ENCODE measurements around the gene EFNA1. TPM values are rescaled to one million over a fixed set of nuclear protein-coding genes. Genes with fewer than 3 reads are reported as not detected.

EFNA1 gene
- polyA plus RNA-seq, 3 donors: 30.3 to 56.9 (median 32.9) TPM

DNA sequence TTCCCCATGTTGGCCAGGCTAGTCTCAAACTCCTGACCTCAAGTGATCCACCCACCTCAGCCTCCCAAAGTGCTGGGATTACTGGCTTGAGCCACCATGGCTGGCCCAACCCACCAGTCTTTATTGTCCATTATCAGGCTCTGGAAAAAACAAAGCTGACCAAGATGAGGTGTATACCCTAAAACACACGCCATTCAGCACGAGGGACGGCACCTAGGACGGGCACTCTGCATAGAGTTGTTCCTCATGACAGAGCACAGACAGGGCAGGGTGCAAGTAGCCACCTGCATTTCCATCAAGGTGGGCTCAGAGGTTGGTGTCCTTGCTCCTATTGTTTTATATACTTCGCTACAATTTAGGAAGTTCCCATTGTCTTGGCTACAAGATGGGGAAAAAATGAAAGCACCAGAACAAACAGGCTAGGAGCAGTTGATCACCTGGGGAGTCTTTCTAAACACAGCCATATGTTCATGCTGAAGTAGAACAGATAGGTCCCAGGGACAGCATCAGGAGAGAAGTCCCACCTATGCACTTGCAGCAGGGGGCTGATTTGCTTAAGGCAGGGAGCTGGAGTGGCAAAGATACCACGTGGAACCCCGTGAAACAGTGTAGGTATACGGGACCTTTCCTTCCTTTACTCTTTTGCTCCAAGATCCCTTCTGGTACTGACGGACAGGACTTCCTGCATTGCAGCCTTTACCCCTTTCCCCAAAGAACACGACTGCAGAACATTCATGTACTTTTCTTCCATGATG is 41.0 kb downstream of the EFNA1 start:
- 74 to 86% (median 84%) methylated on average over 10 of the region's 10 CpGs for WGBS, 3 donors
- no peak overlapping the region for H3K27ac ChIP-seq (ENCODE audit: low read depth, low read length)

DNA sequence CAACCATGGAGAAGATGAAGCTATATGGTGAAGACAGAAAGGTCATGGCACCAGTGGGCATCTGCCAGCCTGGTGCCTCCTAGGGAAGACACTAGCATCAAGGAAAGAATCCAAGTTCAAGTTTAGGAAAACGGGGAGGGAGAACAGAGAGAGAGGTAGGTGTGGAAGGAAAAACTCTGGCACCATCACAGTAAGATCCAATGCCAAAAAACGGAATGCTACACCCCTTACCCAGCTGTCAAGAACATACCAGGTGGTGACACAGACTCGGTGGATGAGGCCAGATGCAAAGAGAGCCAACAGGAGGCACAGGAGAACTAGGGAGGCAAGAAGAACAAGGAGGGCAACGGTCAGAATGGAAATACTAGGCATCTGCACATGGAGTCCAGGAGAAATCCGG is 41.9 kb downstream of the EFNA1 start:
- 71 to 81% (median 76%) methylated on average over 5 of the region's 5 CpGs for WGBS, 3 donors
- no peak overlapping the region for H3K27ac ChIP-seq (ENCODE audit: low read depth, low read length)

DNA sequence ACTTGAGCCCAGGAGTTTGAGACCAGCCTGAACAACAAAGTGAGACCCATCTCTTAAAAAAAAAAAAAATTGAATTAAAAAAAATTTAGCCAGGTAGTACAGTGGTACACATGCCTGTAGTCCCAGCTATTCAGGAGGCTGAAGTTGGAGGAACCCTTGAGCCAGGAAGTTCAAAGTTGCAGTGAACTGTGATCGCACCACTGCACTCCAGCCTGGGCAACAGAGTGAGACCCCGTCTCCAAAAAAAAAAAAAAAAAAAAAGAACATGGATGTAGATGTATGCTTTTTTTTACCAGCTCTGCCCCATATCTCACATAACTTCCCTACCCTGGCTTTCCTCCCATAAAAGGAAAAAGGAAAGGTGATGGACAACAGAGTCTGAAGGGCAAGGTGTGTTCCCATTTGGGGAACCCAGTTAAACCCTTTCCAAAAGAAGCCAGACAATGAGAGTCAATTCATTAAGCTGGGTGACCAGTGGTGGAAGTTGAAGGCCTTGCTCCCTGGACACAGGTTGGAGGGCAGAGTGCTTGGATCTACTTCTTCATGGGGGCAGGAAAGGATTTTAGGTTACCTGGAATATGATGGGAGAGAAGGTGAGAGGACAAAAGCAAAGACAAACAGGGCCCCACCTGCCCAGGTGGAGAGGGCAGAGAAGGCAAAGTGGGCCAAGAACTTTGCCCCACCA is 42.6 kb downstream of the EFNA1 start:
- 95 to 100% (median 100%) methylated on average over 1 to 2 of the region's 2 CpGs for WGBS, 3 donors
- H3K27ac ChIP-seq (ENCODE audit: low read depth, low read length): no peak overlapping the region

DNA sequence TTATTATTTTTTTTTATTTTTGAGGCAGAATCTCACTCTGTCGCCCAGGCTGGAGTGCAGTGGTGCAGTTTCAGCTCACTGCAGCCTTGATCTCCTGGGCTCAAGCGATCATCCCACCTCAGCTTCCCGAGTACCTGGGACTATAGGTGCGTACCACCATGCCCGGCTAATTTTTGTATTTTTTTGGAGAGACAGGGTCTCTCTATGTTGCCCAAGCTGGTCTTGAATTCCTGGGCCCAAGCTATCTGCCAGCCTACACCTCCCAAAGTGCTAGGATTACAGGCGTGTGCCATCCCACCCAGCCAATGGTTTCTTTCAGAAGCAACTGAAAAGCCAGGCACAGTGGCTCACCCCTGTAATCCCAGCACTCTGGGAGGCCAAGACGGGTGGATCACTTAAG is 43.1 kb downstream of the EFNA1 start:
- no peak overlapping the region for H3K27ac ChIP-seq (ENCODE audit: low read depth, low read length)
- 89 to 92% (median 90%) methylated on average over 7 of the region's 7 CpGs for WGBS, 3 donors

DNA sequence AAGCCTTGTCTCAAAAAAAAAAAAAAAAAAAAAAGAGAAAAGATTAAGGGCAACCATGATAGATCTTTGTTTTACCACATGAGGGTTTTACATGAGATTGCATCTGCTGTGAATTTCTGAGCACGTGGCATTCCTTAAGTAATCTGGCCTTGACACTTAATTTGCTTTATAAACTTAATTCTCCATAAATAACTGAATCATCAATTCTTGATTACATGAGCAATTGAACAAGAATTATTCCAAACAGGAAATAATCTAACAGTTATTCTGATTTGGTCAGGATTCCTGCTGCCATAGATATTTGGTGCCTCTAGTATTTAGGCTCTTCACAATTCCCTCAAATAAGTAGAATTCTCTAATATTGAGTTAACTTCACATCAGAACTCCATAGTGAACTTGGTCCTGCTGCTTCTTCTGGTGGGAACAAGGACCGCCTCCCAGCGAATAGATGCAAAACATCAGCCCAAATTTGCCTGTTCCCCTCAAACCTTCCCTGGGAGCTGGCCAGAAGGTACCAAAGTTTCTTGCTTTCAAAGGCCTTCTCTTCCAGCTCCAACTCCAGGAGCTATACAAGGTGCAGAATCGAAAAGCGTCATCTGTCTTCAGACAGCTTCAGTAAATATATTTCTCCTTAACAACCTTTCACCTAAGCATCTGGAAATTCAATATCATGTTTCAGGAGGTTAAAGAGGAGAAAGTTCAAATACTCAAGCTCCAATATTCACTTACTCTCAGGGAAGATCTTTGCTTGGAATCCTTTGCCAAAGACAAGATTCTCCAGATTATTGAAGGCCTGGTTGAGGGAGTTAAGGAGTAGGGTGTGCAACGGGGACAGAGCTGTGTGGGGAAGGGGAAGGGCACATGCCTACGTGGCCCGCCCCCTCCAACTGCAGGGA is 44.4 kb downstream of the EFNA1 start:
- no peak overlapping the region for H3K27ac ChIP-seq (ENCODE audit: low read depth, low read length)
- WGBS, 3 donors: 31 to 42% (median 41%) methylated on average over 8 of the region's 8 CpGs

DNA sequence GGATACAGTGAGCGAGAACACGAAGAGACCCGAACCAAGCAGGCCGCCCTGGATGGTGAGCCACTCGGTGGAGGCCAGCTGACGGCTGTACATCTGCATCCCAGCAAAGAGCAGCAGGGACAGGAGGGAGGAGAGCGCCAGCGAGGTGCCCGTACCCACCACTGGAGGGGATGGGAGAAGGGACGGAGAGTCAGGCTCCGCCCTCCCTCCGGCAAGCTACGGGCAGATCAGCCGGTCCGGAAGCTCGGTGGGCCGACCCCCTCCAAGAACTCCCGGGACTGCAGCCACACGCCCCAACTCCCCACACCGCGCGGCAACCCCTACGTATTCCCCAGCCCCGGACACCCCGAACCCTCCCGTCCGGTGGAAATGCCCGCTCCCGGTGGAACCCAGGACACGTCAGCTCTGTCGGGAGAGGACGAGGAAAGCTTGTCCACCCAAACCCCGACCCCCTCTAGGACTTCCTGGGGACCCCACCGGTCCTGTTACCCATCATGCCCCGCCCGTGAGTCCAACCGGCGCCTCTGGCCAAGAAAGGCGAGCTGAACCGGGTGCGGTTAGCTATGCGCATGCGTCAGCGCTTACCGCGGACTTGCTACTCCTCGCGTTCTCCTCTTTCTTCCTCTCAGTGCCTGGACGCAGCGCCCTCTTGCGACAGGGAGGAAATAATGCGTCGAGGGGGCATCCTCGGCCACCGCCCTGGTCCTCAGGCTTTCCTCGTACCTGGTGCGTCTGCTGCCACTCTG is 45.2 kb downstream of the EFNA1 start, which contains the start of gene KRTCAP2:
Gene KRTCAP2 (minus strand): TSS at position 573 of the 746 bp plus-strand sequence. CDS start 80 bp downstream, at position 493.
- H3K27ac ChIP-seq (ENCODE audit: low read depth, low read length): peak within 1 kb of the TSS; percentile 34
- WGBS, 3 donors: 0 to 1% (median 0%) methylated on average over 54 to 57 of the region's 57 CpGs

DNA sequence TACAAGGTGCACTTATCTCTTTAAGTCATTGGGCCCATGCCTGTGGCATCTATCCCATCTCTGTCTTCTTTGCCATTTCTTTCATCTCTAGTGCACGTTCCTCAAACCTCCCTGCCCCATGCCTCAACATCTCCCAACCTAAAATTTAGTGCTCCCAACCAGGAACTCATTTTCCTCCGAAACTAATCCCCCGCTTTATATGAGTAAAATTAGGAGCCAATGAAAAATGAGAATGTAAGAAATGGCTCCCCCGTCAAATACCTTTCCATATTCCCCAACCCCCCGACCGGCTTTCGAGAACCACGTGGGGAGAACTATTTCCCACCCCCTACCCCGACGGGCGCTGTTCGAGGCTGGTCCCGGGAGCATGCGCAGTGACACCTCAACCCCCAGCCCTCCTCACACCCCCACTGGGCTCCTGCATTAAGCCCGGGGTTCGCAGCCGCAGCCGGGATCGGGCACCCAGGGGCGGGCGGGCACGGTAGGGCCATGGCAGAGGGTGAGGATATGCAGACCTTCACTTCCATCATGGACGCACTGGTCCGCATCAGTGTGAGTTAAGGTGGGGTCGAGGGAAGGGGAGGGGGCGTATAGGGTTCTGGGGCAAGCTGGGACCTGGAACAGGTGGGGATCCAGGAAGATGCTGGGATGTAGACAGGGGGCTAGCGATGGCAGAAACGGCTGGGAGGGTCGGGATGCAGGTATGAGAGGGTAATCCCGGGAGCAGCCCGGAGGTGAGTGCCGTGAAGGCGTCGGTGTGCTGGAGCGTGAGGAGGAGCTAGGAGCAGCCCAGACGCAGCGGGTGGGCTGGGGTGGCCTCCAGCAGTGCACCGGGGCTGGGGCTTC is 46.0 kb downstream of the EFNA1 start, which contains the start of gene TRIM46:
Gene TRIM46 (plus strand): TSS at position 372 of the 846 bp plus-strand sequence. CDS start 118 bp downstream, at position 490.
- peak within 1 kb of the TSS; percentile 34 for H3K27ac ChIP-seq (ENCODE audit: low read depth, low read length)
- WGBS, 3 donors: 2 to 4% (median 4%) methylated on average over 36 to 38 of the region's 38 CpGs

DNA sequence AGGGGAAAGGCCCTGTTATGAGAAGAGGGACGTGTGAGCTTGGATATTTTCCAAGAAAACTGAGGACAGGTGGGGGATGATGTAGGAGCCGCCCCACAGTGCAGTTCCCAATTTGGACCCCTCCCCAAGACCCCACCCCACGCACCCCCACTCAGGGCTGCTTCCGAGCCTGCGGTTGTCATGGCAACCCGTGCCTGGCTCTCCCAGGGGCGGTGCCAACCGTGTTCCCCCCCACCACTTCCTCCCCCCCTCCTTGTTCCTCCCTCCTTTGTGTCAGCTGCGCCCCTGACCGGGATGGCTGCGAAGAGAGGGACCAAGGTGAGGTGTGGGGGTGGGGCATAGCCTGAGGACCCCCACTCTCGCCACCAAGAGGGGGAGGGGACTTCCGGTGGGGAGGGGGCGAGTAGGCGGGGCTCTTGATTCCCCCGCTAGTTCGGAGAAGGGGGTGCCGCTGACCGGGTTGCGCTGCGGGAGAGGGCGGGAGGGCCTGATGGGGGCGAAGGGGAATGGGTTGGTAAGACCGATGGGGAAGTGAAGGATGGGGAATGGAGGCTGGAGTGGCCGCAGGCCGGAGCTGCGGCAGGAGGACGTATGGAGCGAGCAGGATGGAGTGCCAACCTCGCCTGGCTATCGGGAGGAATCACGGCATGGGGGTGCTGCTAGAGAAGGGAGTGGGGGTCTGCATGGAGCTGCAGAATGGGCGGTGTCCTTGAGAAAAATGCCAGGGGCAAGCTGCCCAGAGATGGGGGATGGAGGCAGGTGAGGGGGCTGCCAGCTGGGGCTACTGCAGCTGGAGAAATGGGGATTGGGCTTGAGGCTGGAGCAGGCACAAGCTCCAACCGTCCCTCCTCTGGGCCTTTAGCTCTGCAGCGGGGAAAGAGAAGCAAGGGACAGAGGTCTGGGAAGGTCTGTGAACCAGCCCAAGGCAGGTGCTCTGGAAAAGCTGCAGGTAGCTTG is 46.9 kb downstream of the EFNA1 start:
- no peak overlapping the region for H3K27ac ChIP-seq (ENCODE audit: low read depth, low read length)
- WGBS, 3 donors: 10 to 17% (median 14%) methylated on average over 28 to 35 of the region's 35 CpGs

DNA sequence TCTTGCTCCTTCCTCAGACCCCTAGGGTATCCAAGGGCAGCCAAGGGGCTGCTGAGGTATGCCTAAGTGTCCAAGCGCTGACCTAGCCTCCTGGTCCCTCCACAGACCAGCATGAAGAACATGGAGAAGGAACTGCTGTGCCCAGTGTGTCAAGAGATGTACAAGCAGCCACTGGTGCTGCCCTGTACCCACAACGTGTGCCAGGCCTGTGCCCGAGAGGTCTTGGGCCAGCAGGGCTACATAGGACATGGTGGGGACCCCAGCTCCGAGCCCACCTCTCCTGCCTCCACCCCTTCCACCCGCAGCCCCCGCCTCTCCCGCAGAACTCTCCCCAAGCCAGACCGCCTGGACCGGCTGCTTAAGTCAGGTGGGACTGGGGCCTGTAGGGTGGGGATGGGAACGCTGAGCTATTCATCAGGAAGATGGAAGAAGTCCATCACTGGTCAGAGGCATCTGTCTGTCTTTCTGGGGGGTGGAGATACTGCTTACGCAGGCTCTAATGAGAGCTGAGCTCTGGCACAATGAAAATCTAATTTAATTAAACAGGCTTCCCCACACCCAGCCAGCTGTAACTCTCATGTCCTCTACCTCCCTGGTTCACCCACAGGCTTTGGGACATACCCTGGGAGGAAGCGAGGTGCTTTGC is 47.7 kb downstream of the EFNA1 start:
- WGBS, 3 donors: 88 to 91% (median 89%) methylated on average over 11 to 12 of the region's 12 CpGs
- H3K27ac ChIP-seq (ENCODE audit: low read depth, low read length): no peak overlapping the region

DNA sequence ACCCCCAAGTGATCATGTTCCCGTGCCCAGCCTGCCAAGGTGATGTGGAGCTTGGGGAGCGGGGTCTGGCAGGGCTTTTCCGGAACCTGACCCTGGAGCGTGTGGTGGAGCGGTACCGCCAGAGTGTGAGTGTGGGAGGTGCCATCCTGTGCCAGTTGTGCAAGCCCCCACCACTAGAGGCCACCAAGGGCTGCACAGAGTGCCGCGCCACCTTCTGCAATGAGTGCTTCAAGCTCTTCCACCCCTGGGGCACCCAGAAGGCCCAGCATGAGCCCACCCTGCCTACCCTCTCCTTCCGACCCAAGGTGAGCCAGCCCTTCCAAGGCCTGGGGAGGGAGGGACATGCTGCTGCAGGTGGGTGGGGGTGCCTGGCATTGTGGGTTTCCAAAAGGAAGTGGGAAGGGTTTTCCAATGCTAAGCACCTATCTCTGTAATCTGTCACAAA is 48.3 kb downstream of the EFNA1 start:
- no peak overlapping the region for H3K27ac ChIP-seq (ENCODE audit: low read depth, low read length)
- 57 to 76% (median 74%) methylated on average over 9 of the region's 9 CpGs for WGBS, 3 donors

DNA sequence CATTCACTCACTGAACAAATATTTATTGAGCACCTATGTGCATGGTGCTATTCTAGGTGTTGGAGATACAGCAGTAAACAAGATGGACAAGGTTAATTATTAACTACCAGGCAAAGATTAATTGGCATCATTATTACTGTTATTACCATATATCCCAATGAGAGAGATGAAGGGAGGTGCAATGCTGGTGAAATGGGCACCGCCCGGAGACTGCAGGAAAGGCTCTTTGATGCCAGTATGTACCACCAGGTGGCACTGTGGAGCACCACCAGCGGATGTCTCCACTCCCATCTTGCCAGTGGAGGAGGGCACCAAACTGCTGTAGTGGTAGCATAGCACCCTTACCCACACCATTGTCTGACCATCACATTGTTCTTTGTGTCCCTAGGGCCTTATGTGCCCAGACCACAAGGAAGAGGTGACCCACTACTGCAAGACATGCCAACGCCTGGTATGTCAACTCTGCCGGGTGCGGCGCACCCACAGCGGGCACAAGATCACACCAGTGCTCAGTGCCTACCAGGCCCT is 48.9 kb downstream of the EFNA1 start:
- no peak overlapping the region for H3K27ac ChIP-seq (ENCODE audit: low read depth, low read length)
- 59 to 63% (median 61%) methylated on average over 8 of the region's 8 CpGs for WGBS, 3 donors

DNA sequence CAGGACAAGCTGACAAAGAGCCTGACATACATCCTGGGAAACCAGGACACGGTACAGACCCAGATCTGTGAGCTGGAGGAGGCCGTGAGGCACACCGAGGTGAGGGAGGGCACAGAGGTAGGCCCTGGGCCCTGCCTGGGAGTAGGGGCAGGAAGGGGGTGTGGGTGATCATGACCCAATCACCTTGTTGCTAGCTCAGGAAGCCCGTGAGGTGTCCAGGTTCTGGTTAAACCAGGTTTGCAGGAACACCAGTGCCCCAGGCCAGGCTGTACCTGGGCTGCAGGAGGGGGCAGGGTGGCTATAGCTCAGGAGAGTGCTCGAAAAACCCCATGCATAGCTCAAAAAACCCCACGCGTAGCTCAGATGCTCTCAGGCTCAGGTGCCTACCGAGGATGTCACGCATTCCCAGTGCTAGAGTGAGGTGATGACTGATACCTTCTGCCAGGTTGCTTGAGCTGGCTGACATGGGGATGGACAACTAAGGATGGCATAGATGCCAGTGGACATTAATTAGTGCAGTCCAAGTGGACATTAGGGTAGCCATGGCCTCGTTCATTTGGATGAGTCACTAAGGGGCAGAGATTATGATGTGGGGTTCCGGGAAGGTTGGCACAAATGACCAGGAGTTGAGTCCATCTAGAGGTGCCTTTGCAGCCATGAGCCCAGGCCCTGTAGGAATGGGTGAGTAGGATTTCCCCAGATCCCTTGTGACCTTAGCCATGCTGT is 49.7 kb downstream of the EFNA1 start:
- no peak overlapping the region for H3K27ac ChIP-seq (ENCODE audit: low read depth, low read length)

DNA sequence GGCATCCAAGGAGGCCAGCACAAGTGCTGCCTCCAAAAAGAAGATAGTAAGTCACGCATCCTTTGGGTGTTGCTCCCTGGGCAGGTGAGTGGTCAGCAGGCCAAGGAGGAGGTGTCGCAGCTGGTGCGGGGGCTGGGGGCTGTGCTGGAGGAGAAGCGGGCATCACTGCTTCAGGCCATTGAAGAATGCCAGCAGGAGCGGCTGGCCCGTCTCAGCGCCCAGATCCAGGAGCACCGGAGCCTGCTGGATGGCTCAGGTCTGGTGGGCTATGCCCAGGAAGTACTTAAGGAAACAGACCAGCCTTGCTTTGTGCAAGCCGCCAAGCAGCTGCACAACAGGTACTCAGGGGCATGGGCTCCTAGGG is 50.2 kb downstream of the EFNA1 start:
- H3K27ac ChIP-seq (ENCODE audit: low read depth, low read length): no peak overlapping the region
- 94 to 98% (median 96%) methylated on average over 9 of the region's 9 CpGs for WGBS, 3 donors

More for the DNA sequence above, 49.7 kb downstream of the EFNA1 start:
- 65 to 81% (median 75%) methylated on average over 11 of the region's 11 CpGs for WGBS, 3 donors

DNA sequence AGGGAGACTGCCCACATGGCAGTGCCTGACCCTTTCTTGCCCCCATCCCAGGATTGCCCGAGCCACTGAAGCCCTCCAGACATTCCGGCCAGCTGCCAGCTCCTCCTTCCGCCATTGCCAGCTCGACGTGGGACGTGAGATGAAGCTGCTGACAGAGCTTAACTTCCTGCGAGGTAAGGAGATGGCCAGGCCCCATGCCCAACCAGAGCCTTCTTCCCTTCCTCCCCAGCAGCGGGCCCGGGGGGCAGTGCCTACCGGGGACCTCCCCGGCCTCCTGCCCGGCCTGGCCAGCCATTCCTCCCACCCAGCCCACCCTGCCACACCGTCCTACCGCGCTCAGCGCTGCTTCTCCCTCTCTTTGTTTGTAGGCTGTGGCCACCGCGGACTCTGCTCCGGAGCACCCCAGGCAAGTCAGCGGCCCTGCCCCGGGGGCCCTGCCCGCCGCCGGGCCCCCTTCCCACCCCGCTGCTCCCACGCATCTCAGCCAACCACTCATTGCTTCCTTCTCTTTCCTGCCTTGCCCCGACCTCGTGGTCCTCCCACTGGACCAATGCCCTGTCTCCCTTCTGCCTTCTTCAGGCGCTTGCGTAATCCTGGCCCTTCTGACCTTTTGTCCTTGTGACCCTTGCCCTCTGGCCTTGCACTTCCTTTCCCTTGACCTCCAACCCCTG is 50.9 kb downstream of the EFNA1 start:
- WGBS, 3 donors: 73 to 89% (median 81%) methylated on average over 18 to 30 of the region's 30 CpGs
- no peak overlapping the region for H3K27ac ChIP-seq (ENCODE audit: low read depth, low read length)
